ENCODE results near the gene RANBP9. TPM values are rescaled to one million over a fixed set of nuclear protein-coding genes. Genes with fewer than 3 reads are reported as not detected.

RANBP9 gene
- total and polyA plus RNA-seq, 2 donors (not counting 3 experiments of a cell fraction or from before 2014, with no cell fraction given), result 15.1 to 40.2 TPM

GRCh38 chr6:13581700-13582229, 129.9 kb downstream of the RANBP9 start:
- no peak overlapping the region for H3K9ac ChIP-seq (replicated peaks; ENCODE audit: extremely low read depth, insufficient read depth, low read length)
- intact Hi-C loops (cut with micrococcal nuclease), result no loop called here
- FAIRE-seq, result no peak

More at GRCh38 chr6:13581700-13582229, 129.9 kb downstream of the RANBP9 start:
- Histone ChIP-seq H3K4me3 (replicated peaks in 1 of 3; ENCODE audit: insufficient read depth in 1 of 3, low read depth in 1 of 3, low read length in 3 of 3) (no peak overlapping the region), H3K9me1 (replicated peaks; ENCODE audit: control insufficient read depth, extremely low read depth, insufficient read depth, low read length) (no peaks in the 10 kb centered on the region), H3K27ac (ENCODE audit: insufficient read depth, low read depth, low read length) (no peak overlapping the region), H3K9me3 (replicated peaks; ENCODE audit: control insufficient read depth, insufficient read depth, low read length) (no peaks in the 10 kb centered on the region), H3K27me3 (ENCODE audit: control insufficient read depth in 2 of 2, insufficient read depth in 2 of 2, low read length in 2 of 2) (no peaks in the 10 kb centered on the region), H3K36me3 (ENCODE audit: control insufficient read depth in 2 of 2, extremely low read depth in 1 of 2, insufficient read depth in 2 of 2, low read length in 2 of 2) (no peaks in the 10 kb centered on the region), H2AFZ (ENCODE audit: low read depth, low read length) (no peak overlapping the region), H3K4me2 (ENCODE audit: insufficient read depth, low read length) (no peak overlapping the region), H4K20me1 (replicated peaks; ENCODE audit: control insufficient read depth, extremely low read depth, insufficient read depth, low read length) (no peaks in the 10 kb centered on the region), H3K4me1 (ENCODE audit: control insufficient read depth, extremely low read depth, insufficient read depth, low read length) (no peaks in the 10 kb centered on the region), H3K79me2 (ENCODE audit: control insufficient read depth, insufficient read depth, low read length) (no peaks in the 10 kb centered on the region)
- dilution Hi-C loops (cut with MboI; ENCODE audit: extremely low pct_ligation_motif_present, low sequenced_read_pairs), result no loop called here
- TF ChIP-seq EZH2 (IDR thresholded peaks at IDR 0.05; ENCODE audit: borderline replicate concordance, low read depth, low read length, severe bottlenecking), result no peak
- no peak for TF ChIP-seq POLR2A (IDR thresholded peaks at IDR 0.05; ENCODE audit: low read depth, low read length)
- no peak for TF ChIP-seq POLR2AphosphoS5 (IDR thresholded peaks at IDR 0.05; ENCODE audit: insufficient read depth, low read depth, low read length)
- no peak for TF ChIP-seq JUN (IDR thresholded peaks at IDR 0.05; ENCODE audit: borderline replicate concordance, insufficient read depth, insufficient read length, low read depth)
- no peak for TF ChIP-seq GATA2 (IDR thresholded peaks at IDR 0.05; ENCODE audit: insufficient read depth, insufficient read length, low read depth, low read length)
- TF ChIP-seq CTCF (IDR thresholded peaks at IDR 0.05; ENCODE audit: extremely low read depth in 1 of 2, insufficient read depth in 1 of 2, low read depth in 1 of 2, low read length in 2 of 2), result no peak
- no peak for TF ChIP-seq FOS (IDR thresholded peaks at IDR 0.05; ENCODE audit: borderline replicate concordance, insufficient read depth, low read length)
- TF ChIP-seq MAX (IDR thresholded peaks at IDR 0.05; ENCODE audit: insufficient read depth, insufficient read length), result no peak
- no peak for TF ChIP-seq MYC (IDR thresholded peaks at IDR 0.05; ENCODE audit: low read depth, low read length)
- no peak for DNase-seq (ENCODE audit: low read depth, low spot score)
- ChIA-PET POLR2A (no interaction called here), CTCF (no interaction called here)
- no TSS peak for BruUV-seq (replicated peaks)

All from endothelial cell of umbilical vein (primary cell).